ENCODE data around the gene CDC42SE1. TPM values are rescaled to one million over a fixed set of nuclear protein-coding genes. Genes with fewer than 3 reads are reported as not detected.

CDC42SE1 gene
- total RNA-seq, 1 experiment from 2014 or later, result 63.8 TPM

DNA sequence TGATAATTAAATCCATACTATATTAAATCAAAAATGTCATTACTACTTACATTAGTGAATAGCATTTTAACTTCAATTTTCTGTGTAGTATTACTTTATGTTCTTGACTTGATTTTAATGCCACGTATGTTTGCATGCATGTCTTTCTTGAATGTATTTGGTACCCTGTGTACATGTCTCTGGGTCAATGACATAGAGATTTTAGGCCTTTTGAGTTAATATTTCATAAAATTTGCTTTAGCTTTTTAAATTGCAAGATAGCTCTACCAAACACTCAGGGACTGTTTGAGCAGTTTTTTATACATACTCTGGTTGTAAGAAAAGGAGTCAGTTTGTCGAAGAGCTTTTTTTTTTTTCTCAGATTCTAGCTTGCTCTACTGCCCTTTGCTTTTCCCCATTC lies 2.3 kb upstream of the CDC42SE1 start:
- H3K4me3 ChIP-seq (ENCODE audit: low read depth, low read length, poor library complexity, severe bottlenecking), result peak overlapping the region; percentile 99
- POLR2A ChIA-PET (ENCODE audit: low non-redundant PET), result no interaction called here

DNA sequence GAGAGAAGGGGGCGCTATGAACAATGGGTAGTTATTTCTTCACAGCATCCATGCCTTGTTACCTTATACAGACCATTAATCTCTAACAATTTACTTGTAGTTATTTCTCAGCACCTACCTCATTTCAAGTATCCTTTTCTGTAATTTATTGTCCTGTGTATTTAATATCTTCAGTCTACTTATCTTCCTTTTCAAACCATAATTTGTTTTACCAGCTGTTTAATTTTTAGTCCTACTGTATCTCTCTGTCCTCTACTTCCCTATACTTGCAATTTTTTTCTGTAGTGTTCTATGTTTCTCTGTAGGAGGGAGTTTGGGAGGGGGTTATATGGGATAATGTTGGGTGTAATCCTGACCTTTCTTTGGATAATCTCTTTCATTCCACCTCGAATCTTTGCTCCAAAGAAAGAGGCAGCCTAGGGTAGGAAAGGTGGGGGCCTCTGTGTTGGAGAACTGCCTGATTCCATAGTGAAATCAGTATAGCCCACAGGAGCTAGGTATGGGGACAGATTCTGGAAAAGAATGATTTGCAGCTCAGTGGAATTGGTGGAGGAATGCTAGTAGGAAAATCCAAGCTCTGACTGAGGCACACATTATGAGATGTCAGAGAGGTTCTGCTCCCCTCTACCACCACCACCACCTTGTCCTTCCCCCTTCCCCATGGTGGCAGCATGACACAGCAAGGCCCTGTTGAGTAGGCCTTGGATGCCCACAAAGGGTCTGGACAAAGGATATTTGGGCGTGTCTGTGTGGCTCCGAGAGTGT lies 1.4 kb upstream of the CDC42SE1 start:
- TF ChIP-seq EZH2 (IDR thresholded peaks at IDR 0.05; ENCODE audit: borderline replicate concordance, low read depth, low read length, poor library complexity, severe bottlenecking), result no peak
- TF ChIP-seq, protein P1, sequence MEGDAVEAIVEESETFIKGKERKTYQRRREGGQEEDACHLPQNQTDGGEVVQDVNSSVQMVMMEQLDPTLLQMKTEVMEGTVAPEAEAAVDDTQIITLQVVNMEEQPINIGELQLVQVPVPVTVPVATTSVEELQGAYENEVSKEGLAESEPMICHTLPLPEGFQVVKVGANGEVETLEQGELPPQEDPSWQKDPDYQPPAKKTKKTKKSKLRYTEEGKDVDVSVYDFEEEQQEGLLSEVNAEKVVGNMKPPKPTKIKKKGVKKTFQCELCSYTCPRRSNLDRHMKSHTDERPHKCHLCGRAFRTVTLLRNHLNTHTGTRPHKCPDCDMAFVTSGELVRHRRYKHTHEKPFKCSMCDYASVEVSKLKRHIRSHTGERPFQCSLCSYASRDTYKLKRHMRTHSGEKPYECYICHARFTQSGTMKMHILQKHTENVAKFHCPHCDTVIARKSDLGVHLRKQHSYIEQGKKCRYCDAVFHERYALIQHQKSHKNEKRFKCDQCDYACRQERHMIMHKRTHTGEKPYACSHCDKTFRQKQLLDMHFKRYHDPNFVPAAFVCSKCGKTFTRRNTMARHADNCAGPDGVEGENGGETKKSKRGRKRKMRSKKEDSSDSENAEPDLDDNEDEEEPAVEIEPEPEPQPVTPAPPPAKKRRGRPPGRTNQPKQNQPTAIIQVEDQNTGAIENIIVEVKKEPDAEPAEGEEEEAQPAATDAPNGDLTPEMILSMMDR (conservative IDR thresholded peaks at IDR 0.05; ENCODE audit: low read depth, low read length), result no peak

More for the DNA sequence above, 2.3 kb upstream of the CDC42SE1 start:
- H3K36me3 ChIP-seq (ENCODE audit: insufficient read depth, low read length, poor library complexity, severe bottlenecking), result peaks cover 17% of the 10 kb centered on the region
- no TSS peak for BruUV-seq (replicated peaks)
- H3K9me3 ChIP-seq (ENCODE audit: low read depth, low read length, poor library complexity, severe bottlenecking), result no peaks in the 10 kb centered on the region
- H3K4me1 ChIP-seq (ENCODE audit: insufficient read depth, low read length, poor library complexity, severe bottlenecking), result peaks cover 24% of the 10 kb centered on the region
- peak overlapping the region; percentile 95 for H3K27ac ChIP-seq (ENCODE audit: low read depth, low read length, poor library complexity, severe bottlenecking)
- no peaks in the 10 kb centered on the region for H3K27me3 ChIP-seq (replicated peaks; ENCODE audit: insufficient read depth, low read depth, low read length, poor library complexity)
- TF ChIP-seq EZH2 (IDR thresholded peaks at IDR 0.05; ENCODE audit: borderline replicate concordance, low read depth, low read length, poor library complexity, severe bottlenecking), result no peak
- TF ChIP-seq, protein P1 (conservative IDR thresholded peaks at IDR 0.05; ENCODE audit: low read depth, low read length), result no peak
- no peak for DNase-seq (ENCODE audit: low spot score)
- CTCF ChIA-PET, result interaction anchor here (1.5 kb wide), 1 partner anchor 38 kb away, joined by 5 read pairs; no protein-coding TSS in a partner anchor
- intact Hi-C loops (cut with micrococcal nuclease; ENCODE audit: unreplicated experiment), result no loop called here

DNA sequence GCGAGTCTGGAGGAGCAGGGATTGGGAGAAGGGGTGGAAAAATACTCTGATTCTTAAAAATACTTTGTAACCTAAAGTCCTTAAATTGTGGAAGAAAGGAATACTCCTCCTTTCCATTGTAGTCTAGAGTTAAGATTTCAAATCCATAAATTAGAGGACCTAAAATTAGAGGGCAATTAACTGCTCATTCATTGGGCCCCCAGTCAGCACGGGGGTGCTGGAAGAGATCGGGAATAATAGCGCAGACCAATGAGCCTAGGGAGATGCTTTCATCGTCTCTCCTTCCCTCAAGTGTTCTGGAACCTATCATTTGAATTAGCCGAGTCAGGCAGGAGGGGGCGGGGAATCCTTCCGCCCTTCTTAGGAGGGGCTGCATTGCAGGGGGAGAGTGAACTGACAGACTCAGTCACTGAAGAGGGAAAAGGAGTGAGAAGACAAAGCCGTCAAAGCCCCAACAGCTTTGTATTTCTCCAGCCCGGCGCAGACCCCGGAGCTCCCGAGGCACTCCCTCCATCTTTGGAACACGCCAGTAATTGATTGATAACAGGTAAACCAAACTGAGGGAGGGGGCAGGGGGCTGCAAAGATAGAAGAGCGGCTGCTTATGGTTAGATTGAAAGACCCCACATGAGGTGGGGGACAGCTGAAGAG lies 710 bp upstream of the CDC42SE1 start, which contains the start of gene MLLT11:
Gene MLLT11 (plus strand): TSS at position 391 of the 650 bp plus-strand sequence. CDS start 6,828 bp downstream, outside the sequence.
- Histone ChIP-seq H3K9me3 (ENCODE audit: low read depth, low read length, poor library complexity, severe bottlenecking) (no peaks in the 10 kb centered on the region), H3K4me1 (ENCODE audit: insufficient read depth, low read length, poor library complexity, severe bottlenecking) (peaks cover 24% of the 10 kb centered on the region), H3K36me3 (ENCODE audit: insufficient read depth, low read length, poor library complexity, severe bottlenecking) (peaks cover 24% of the 10 kb centered on the region), H3K4me3 (ENCODE audit: low read depth, low read length, poor library complexity, severe bottlenecking) (peak within 1 kb of the TSS; percentile 99), H3K27me3 (replicated peaks; ENCODE audit: insufficient read depth, low read depth, low read length, poor library complexity) (no peaks in the 10 kb centered on the region), H3K27ac (ENCODE audit: low read depth, low read length, poor library complexity, severe bottlenecking) (peak within 1 kb of the TSS; percentile 95)
- intact Hi-C loops (cut with micrococcal nuclease; ENCODE audit: unreplicated experiment), result loop anchor here (1.0 kb wide), 1 partner anchor 10 kb away; the partner anchor contains the start of gene GABPB2
- POLR2A ChIA-PET (ENCODE audit: low non-redundant PET), result no interaction called here
- BruUV-seq (replicated peaks), result no TSS peak
- peak; percentile 96 for DNase-seq (ENCODE audit: low spot score)
- TF ChIP-seq EZH2 (IDR thresholded peaks at IDR 0.05; ENCODE audit: borderline replicate concordance, low read depth, low read length, poor library complexity, severe bottlenecking), result no peak
- TF ChIP-seq, protein P1 (conservative IDR thresholded peaks at IDR 0.05; ENCODE audit: low read depth, low read length), result no peak; the same call in 1 of the 2 replicates
- CTCF ChIA-PET, result interaction anchor here (1.0 kb wide), 1 partner anchor 12 kb away, joined by 4 read pairs; no protein-coding TSS in a partner anchor

More for the DNA sequence above, 1.4 kb upstream of the CDC42SE1 start:
- Histone ChIP-seq H3K27ac (ENCODE audit: low read depth, low read length, poor library complexity, severe bottlenecking) (peak overlapping the region; percentile 95), H3K4me1 (ENCODE audit: insufficient read depth, low read length, poor library complexity, severe bottlenecking) (peaks cover 24% of the 10 kb centered on the region), H3K27me3 (replicated peaks; ENCODE audit: insufficient read depth, low read depth, low read length, poor library complexity) (no peaks in the 10 kb centered on the region), H3K4me3 (ENCODE audit: low read depth, low read length, poor library complexity, severe bottlenecking) (peak overlapping the region; percentile 99), H3K9me3 (ENCODE audit: low read depth, low read length, poor library complexity, severe bottlenecking) (no peaks in the 10 kb centered on the region), H3K36me3 (ENCODE audit: insufficient read depth, low read length, poor library complexity, severe bottlenecking) (peaks cover 19% of the 10 kb centered on the region)
- intact Hi-C loops (cut with micrococcal nuclease; ENCODE audit: unreplicated experiment), result loop anchor here (1.0 kb wide), 1 partner anchor 9 kb away; the partner anchor contains the start of gene GABPB2
- BruUV-seq (replicated peaks), result TSS peak; percentile 64
- ChIA-PET CTCF (interaction anchor here (1.0 to 1.5 kb wide), 2 partner anchors 13 to 39 kb away, joined by 4 to 5 read pairs; no protein-coding TSS in a partner anchor), POLR2A (ENCODE audit: low non-redundant PET) (no interaction called here)
- peak; percentile 67 for DNase-seq (ENCODE audit: low spot score)
